ENCODE measurements around the gene LIMK1. TPM values are rescaled to one million over a fixed set of nuclear protein-coding genes. Genes with fewer than 3 reads are reported as not detected.

Gene LIMK1
- total RNA-seq (2021; ENCODE audit: unreplicated experiment) = 56.3 TPM
- 43.5 and 53.3 TPM in 2 replicates for polyA plus RNA-seq (2012)
- Bru-seq, nascent RNA = percentile 59 among the genes with signal in this experiment
- BruChase-seq, experiment 1, labeled RNA remaining after a 6-hour chase = percentile 74 among the genes with signal in this experiment
- percentile 64 among the genes with signal in this experiment for BruChase-seq, experiment 2, labeled RNA remaining after a 2-hour chase
- long read RNA-seq, partial matches to known transcripts = 3 of 9 reads
- long read RNA-seq, other reads (novel, unspliced or antisense) = 5 of 9 reads

DNA sequence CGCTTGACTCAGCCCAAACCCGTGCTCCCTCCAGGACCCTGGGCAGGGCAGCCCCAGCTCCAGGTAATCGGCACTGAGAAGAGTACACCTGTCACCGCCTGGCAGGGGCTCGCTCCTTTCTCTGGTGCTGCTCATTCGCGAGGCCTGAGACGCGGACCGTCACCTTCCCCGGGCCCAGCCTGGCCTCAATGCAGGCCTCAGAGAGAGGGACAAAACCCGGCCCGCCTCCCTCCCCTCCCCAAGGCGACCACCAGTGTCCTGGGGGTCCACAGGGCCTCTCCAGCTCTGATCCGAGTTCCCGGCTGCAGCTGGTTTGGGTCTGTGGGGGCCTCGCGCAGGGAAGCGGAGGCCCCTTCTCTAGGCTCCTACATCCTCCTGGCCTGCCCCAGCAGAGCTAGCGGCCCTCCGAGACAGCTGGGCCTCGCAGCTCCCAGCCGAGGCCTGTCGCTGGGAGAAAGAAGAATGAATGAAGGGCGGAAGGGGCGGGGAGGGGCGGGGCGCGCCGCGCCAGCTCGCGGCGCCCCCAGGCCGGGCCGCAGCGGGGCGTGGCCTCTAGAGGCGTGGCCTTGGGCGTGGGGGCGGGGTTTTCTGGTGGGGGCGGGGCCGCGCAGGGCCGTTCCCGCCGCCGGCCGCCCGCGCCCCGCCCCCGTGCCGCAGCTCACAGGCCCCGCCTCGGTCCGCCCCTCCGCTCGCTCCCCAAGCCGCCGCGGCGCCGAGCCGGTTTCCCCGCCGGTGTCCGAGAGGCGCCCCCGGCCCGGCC, at the start of gene LIMK1:
LIMK1 (plus strand) TSS at position 688 of the 760 bp plus-strand sequence. CDS start 187 bp downstream, outside the sequence.
- peak within 1 kb of the TSS; percentile 86 for H3K4me2 ChIP-seq (ENCODE audit: low read length)
- H3K9ac ChIP-seq (ENCODE audit: low read length) = peak within 1 kb of the TSS; percentile 90
- no peaks in the 10 kb centered on the region for H3K27me3 ChIP-seq (ENCODE audit: insufficient read depth, low read length)
- H3K4me1 ChIP-seq (ENCODE audit: control insufficient read depth in 1 of 2, insufficient read depth in 2 of 2, low read length in 2 of 2) = peaks cover 36 to 47% of the 10 kb centered on the region in 2 experiments
- ATAC-seq = peak; percentile 66
- no peaks in the 10 kb centered on the region for H3K9me3 ChIP-seq (ENCODE audit: control insufficient read depth in 1 of 2, insufficient read depth in 1 of 2, low read depth in 1 of 2, low read length in 2 of 2)
- no peak for DNase-seq (ENCODE audit: low read depth, low spot score)
- no peaks in the 10 kb centered on the region for H4K20me1 ChIP-seq (ENCODE audit: insufficient read depth)
- peaks cover 5 to 10% of the 10 kb centered on the region in 2 experiments; a peak in 2 of 4 replicates for H3K36me3 ChIP-seq (ENCODE audit: control insufficient read depth in 1 of 2, insufficient read depth in 2 of 2, low read length in 2 of 2)
- no peaks in the 10 kb centered on the region for H3K9me2 ChIP-seq (ENCODE audit: insufficient read depth)
- RAD21 ChIA-PET (ENCODE audit: low non-redundant PET in 1 of 2, low total read pairs in 2 of 2, uncharacterized antibody in 2 of 2, unreplicated experiment in 2 of 2) = interaction anchor here in 1 of 2 experiments (1.1 kb wide), 1 partner anchor 100 kb away, joined by 3 read pairs; no protein-coding TSS in a partner anchor
- H3K79me2 ChIP-seq (ENCODE audit: insufficient read depth, low read length) = peaks cover 25% of the 10 kb centered on the region; the same call in 1 of the 2 replicates
- H3K27ac ChIP-seq (ENCODE audit: low read depth, low read length) = peak within 1 kb of the TSS; percentile 80
- H2AFZ ChIP-seq (ENCODE audit: low read depth, low read length, poor library complexity, severe bottlenecking) = no peak within 1 kb of the TSS
- TF ChIP-seq ZFX (IDR thresholded peaks at IDR 0.05) (peak; percentile 10; the same call in 1 of the 2 replicates), POLR2AphosphoS5 (IDR thresholded peaks at IDR 0.05; ENCODE audit: low read depth, low read length) (peak; percentile 63), ELF1 (IDR thresholded peaks at IDR 0.05; ENCODE audit: borderline replicate concordance, low read depth) (no peak)
- CTCF ChIA-PET = interaction anchor here (1.1 to 1.5 kb wide), 3 partner anchors 100 to 123 kb away, joined by 3 to 4 read pairs (median 3); no protein-coding TSS in a partner anchor
- intact Hi-C loops (cut with micrococcal nuclease) = no loop called here
- POLR2A ChIA-PET = interaction anchor here (1.2 kb wide), 1 partner anchor 84 kb away, joined by 3 read pairs; no protein-coding TSS in a partner anchor
- BruUV-seq (replicated peaks) = TSS peak; percentile 81
- peak within 1 kb of the TSS; percentile 80 to 88 for H3K4me3 ChIP-seq (replicated peaks in 1 of 2; ENCODE audit: low read depth in 1 of 2, low read length in 2 of 2)

DNA sequence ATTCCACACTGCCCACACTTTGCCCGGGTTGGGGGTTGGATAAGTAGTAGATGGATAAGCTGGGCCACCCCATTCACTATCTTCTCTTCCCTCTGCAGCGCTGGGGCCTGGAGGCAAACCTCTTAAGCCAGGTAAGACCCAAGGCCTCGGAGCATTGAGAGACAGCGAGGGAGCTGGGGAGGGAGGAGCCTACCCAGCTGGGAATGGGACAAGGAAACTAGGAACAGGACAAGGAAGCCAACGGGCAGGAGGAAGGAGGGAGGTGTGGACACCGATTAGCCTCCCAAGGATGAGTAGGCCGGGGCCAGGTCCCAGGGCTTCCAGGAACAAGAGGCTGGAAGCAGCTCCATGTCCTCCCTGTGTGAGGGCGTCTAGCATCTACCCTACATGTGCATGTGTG, 46.0 kb upstream of the LIMK1 start:
- no peaks in the 10 kb centered on the region for H3K79me2 ChIP-seq (ENCODE audit: insufficient read depth, low read length)
- no peak overlapping the region for H3K4me2 ChIP-seq (ENCODE audit: low read length)
- CTCF ChIA-PET = interaction anchor here (5.4 kb wide), 1 partner anchor 11 kb away, joined by 29 read pairs; the partner anchor contains the start of gene ELN
- RAD21 ChIA-PET (ENCODE audit: low non-redundant PET in 1 of 2, low total read pairs in 2 of 2, uncharacterized antibody in 2 of 2, unreplicated experiment in 2 of 2) = no interaction called here
- H3K4me3 ChIP-seq (replicated peaks in 1 of 2; ENCODE audit: low read depth in 1 of 2, low read length in 2 of 2) = no peak overlapping the region
- H3K9ac ChIP-seq (ENCODE audit: low read length) = no peak overlapping the region
- H3K36me3 ChIP-seq (ENCODE audit: control insufficient read depth in 1 of 2, insufficient read depth in 2 of 2, low read length in 2 of 2) = no peaks in the 10 kb centered on the region
- H2AFZ ChIP-seq (ENCODE audit: low read depth, low read length, poor library complexity, severe bottlenecking) = no peak overlapping the region
- DNase-seq (ENCODE audit: low read depth, low spot score) (no peak), ATAC-seq (no peak)
- no peaks in the 10 kb centered on the region for H3K9me2 ChIP-seq (ENCODE audit: insufficient read depth)
- POLR2A ChIA-PET = no interaction called here
- no peak for TF ChIP-seq FOSL1 (IDR thresholded peaks at IDR 0.05; ENCODE audit: low read depth)
- TF ChIP-seq EZH2 (IDR thresholded peaks at IDR 0.05) = no peak
- TF ChIP-seq TCF7L2 (IDR thresholded peaks at IDR 0.05; ENCODE audit: borderline replicate concordance, extremely low read depth, insufficient read depth, insufficient read length) = no peak
- TF ChIP-seq POLR2A (IDR thresholded peaks at IDR 0.05; ENCODE audit: borderline replicate concordance, extremely low read depth, insufficient read depth, insufficient read length) = no peak
- no peak for TF ChIP-seq EGR1 (IDR thresholded peaks at IDR 0.05; ENCODE audit: low read depth)
- no peak for TF ChIP-seq EZH2phosphoT487 (IDR thresholded peaks at IDR 0.05; ENCODE audit: borderline replicate concordance)
- TF ChIP-seq ZFX (IDR thresholded peaks at IDR 0.05) = no peak
- no peak for TF ChIP-seq SP1 (IDR thresholded peaks at IDR 0.05; ENCODE audit: low read depth)
- H3K4me1 ChIP-seq (ENCODE audit: control insufficient read depth in 1 of 2, insufficient read depth in 2 of 2, low read length in 2 of 2) = peaks cover 6 to 7% of the 10 kb centered on the region in 2 experiments
- no peaks in the 10 kb centered on the region for H3K27me3 ChIP-seq (ENCODE audit: insufficient read depth, low read length)
- BruUV-seq (replicated peaks) = no TSS peak
- no peaks in the 10 kb centered on the region for H3K9me3 ChIP-seq (ENCODE audit: control insufficient read depth in 1 of 2, insufficient read depth in 1 of 2, low read depth in 1 of 2, low read length in 2 of 2)
- H4K20me1 ChIP-seq (ENCODE audit: insufficient read depth) = no peaks in the 10 kb centered on the region
- intact Hi-C loops (cut with micrococcal nuclease) = no loop called here
- no peak overlapping the region for H3K27ac ChIP-seq (ENCODE audit: low read depth, low read length)

Measured in HCT116 (cell line).